ENCODE data around the gene EVX2. TPM values are rescaled to one million over a fixed set of nuclear protein-coding genes. Genes with fewer than 3 reads are reported as not detected.
A peak's percentile ranks its signal among the peaks of the same experiment; 100 is the strongest.

EVX2 gene
- total and polyA plus RNA-seq, 2 of the 13 experiments (the other 11 are each of a cell fraction or from before 2014, with no cell fraction given) = not detected

- TF ChIP-seq MLLT10 (CRISPR knock-in tag; IDR thresholded peaks at IDR 0.05) = no peak
- TF ChIP-seq ZNF781 (CRISPR knock-in tag; IDR thresholded peaks at IDR 0.05; ENCODE audit: borderline replicate concordance, not compliant biosample characterization) = no peak
- TF ChIP-seq, protein P1, sequence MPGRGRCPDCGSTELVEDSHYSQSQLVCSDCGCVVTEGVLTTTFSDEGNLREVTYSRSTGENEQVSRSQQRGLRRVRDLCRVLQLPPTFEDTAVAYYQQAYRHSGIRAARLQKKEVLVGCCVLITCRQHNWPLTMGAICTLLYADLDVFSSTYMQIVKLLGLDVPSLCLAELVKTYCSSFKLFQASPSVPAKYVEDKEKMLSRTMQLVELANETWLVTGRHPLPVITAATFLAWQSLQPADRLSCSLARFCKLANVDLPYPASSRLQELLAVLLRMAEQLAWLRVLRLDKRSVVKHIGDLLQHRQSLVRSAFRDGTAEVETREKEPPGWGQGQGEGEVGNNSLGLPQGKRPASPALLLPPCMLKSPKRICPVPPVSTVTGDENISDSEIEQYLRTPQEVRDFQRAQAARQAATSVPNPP (CRISPR knock-in tag; IDR thresholded peaks at IDR 0.05) = no peak
- no peak for TF ChIP-seq HNF4A (CRISPR knock-in tag; IDR thresholded peaks at IDR 0.05)
- TF ChIP-seq KAT7 (CRISPR knock-in tag; IDR thresholded peaks at IDR 0.05; ENCODE audit: borderline replicate concordance) = no peak
- TF ChIP-seq ZSCAN31 (CRISPR knock-in tag; IDR thresholded peaks at IDR 0.05; ENCODE audit: low read depth) = no peak
- no peak for TF ChIP-seq AGO1 (IDR thresholded peaks at IDR 0.05; ENCODE audit: low read depth, low read length, poor library complexity, severe bottlenecking)
- TF ChIP-seq FOXM1 (CRISPR knock-in tag; IDR thresholded peaks at IDR 0.05) = no peak
- no peak for TF ChIP-seq STAT5B (CRISPR knock-in tag; IDR thresholded peaks at IDR 0.05)
- 0 out of 2 replicates have a peak, but pooled peaks have one; percentile 67 for TF ChIP-seq ZNF136 (CRISPR knock-in tag; IDR thresholded peaks at IDR 0.05; ENCODE audit: low read depth)
- no peak for TF ChIP-seq ZNF468 (CRISPR knock-in tag; IDR thresholded peaks at IDR 0.05)
- no peak for TF ChIP-seq ZNF672 (CRISPR knock-in tag; IDR thresholded peaks at IDR 0.05)
- TF ChIP-seq, protein P2, sequence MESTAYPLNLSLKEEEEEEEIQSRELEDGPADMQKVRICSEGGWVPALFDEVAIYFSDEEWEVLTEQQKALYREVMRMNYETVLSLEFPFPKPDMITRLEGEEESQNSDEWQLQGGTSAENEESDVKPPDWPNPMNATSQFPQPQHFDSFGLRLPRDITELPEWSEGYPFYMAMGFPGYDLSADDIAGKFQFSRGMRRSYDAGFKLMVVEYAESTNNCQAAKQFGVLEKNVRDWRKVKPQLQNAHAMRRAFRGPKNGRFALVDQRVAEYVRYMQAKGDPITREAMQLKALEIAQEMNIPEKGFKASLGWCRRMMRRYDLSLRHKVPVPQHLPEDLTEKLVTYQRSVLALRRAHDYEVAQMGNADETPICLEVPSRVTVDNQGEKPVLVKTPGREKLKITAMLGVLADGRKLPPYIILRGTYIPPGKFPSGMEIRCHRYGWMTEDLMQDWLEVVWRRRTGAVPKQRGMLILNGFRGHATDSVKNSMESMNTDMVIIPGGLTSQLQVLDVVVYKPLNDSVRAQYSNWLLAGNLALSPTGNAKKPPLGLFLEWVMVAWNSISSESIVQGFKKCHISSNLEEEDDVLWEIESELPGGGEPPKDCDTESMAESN (CRISPR knock-in tag; conservative IDR thresholded peaks at IDR 0.05) = no peak
- TF ChIP-seq IRF1 (CRISPR knock-in tag; IDR thresholded peaks at IDR 0.05; ENCODE audit: low read depth) = no peak
- no peak for TF ChIP-seq KLF9 (CRISPR knock-in tag; IDR thresholded peaks at IDR 0.05; ENCODE audit: low read depth)
- TF ChIP-seq TERF1 (CRISPR knock-in tag; IDR thresholded peaks at IDR 0.05) = no peak
- TF ChIP-seq KAT2B (IDR thresholded peaks at IDR 0.05; ENCODE audit: borderline replicate concordance, low read depth, low read length) = no peak
- no peak for TF ChIP-seq ZNF7 (CRISPR knock-in tag; IDR thresholded peaks at IDR 0.05)
- TF ChIP-seq ARNT (IDR thresholded peaks at IDR 0.05) = no peak
- TF ChIP-seq TFDP1 (CRISPR knock-in tag; IDR thresholded peaks at IDR 0.05; ENCODE audit: borderline replicate concordance) = peak; percentile 35; the same call in 1 of the 2 replicates
- TF ChIP-seq ZNF232 (CRISPR knock-in tag; IDR thresholded peaks at IDR 0.05; ENCODE audit: borderline replicate concordance) = peak; percentile 58; the same call in 1 of the 2 replicates
- TF ChIP-seq LCORL (IDR thresholded peaks at IDR 0.05) = no peak
- no peak for TF ChIP-seq LCORL (CRISPR knock-in tag; IDR thresholded peaks at IDR 0.05)
- TF ChIP-seq XBP1 (CRISPR knock-in tag; IDR thresholded peaks at IDR 0.05) = no peak
- TF ChIP-seq BRD4 (CRISPR knock-in tag; IDR thresholded peaks at IDR 0.05) = no peak
These were observed 13.4 kb upstream of the EVX2 start (continued) for GRCh38 chr2:176096986-176097819.

Data from HepG2 (cell line).